ENCODE measurements around the gene DLG1.

GRCh38 chr3:197025736-197026480 is 272.5 kb downstream of the DLG1 start:
- TF ChIP-seq, protein P1, sequence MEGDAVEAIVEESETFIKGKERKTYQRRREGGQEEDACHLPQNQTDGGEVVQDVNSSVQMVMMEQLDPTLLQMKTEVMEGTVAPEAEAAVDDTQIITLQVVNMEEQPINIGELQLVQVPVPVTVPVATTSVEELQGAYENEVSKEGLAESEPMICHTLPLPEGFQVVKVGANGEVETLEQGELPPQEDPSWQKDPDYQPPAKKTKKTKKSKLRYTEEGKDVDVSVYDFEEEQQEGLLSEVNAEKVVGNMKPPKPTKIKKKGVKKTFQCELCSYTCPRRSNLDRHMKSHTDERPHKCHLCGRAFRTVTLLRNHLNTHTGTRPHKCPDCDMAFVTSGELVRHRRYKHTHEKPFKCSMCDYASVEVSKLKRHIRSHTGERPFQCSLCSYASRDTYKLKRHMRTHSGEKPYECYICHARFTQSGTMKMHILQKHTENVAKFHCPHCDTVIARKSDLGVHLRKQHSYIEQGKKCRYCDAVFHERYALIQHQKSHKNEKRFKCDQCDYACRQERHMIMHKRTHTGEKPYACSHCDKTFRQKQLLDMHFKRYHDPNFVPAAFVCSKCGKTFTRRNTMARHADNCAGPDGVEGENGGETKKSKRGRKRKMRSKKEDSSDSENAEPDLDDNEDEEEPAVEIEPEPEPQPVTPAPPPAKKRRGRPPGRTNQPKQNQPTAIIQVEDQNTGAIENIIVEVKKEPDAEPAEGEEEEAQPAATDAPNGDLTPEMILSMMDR (IDR thresholded peaks at IDR 0.05), result no peak
- no peak for TF ChIP-seq POLR2AphosphoS5 (IDR thresholded peaks at IDR 0.05)
- no peak for TF ChIP-seq POLR2A (IDR thresholded peaks at IDR 0.05)

Measured in transverse colon (tissue), 4 donors.